K562 (cell line): ENCODE results near the gene UBE2U. TPM values are rescaled to one million over a fixed set of nuclear protein-coding genes. Genes with fewer than 3 reads are reported as not detected.

Source experiments
- ATAC-seq: fragments of 200-7000 bp; cut with Tn5 transposase; 3 replicates; pipeline ENCODE4 v1.9.1; 2020; ENCODE audit warnings: moderate library complexity
- BruUV-seq: library from RNA; stranded (reverse); fragments of 400-500 nt; replicated peaks from 2 replicates; lab custom pipeline; 2021; lab: Mats Ljungman, UMichigan
- CTCF ChIA-PET: fragments of 300-600 bp; formaldehyde crosslinking; extraction: SDS; loops from one replicate; lab custom pipeline; 2021; ENCODE audit warnings: low intra/inter-chr PET ratio; lab: Yijun Ruan, JAX
- POLR2A ChIA-PET: fragments of 300-600, 350-650 bp; sonication (Branson Sonifier 250); formaldehyde crosslinking; extraction: SDS; loops from one replicate; lab custom pipeline; 2021; ENCODE audit warnings: antibody characterized with exemption, inconsistent platforms; lab: Yijun Ruan, JAX
- DNase-seq, 4 experiments: peaks; one replicate each; pipeline versions ENCODE4 v3.0.0 to v3.0.0-alpha.2; 2011 to 2018; ENCODE audit warnings: low spot score in 3 of 4, mixed read lengths in 3 of 4; ENCODE audit errors: extremely low read depth in 1 of 4
- FAIRE-seq: peaks from 2 replicates; lab custom pipeline; 2011; peaks lifted over from hg19 to GRCh38; lab: Jason Lieb, UNC
- H2AFZ ChIP-seq: 2 replicates; pipeline ENCODE4 v1.6.0; 2011; ENCODE audit warnings: low read depth, low read length, control low read depth, inconsistent platforms
- H3K27ac ChIP-seq: fragments of 200-600 bp; 3 replicates; pipeline ENCODE4 v1.8.0; 2011; ENCODE audit warnings: low read depth, mild to moderate bottlenecking, control low read depth, inconsistent platforms, low read length, moderate library complexity, mixed read lengths; ENCODE audit errors: extremely low read depth
- H3K27me3 ChIP-seq, 2 experiments: fragments of 300-600 bp in 1 of 2; 2 replicates in 1 of 2; 3 replicates in 1 of 2; pipeline versions ENCODE4 v1.6.0 to v1.8.0; 2011; ENCODE audit warnings: inconsistent platforms in 2 of 2, low read length in 2 of 2, mild to moderate bottlenecking in 1 of 2, mixed read lengths in 1 of 2, moderate library complexity in 1 of 2; ENCODE audit not compliant: control insufficient read depth in 2 of 2, insufficient read depth in 2 of 2
- H3K36me3 ChIP-seq: fragments of 300-600 bp; 3 replicates; pipeline ENCODE4 v1.8.0; 2011; ENCODE audit warnings: mild to moderate bottlenecking, low read length, inconsistent platforms; ENCODE audit not compliant: control insufficient read depth, insufficient read depth
- H3K4me1 ChIP-seq, 2 experiments: fragments of 200-600 bp in 1 of 2; replicated peaks in 1 of 2; 2 replicates in 1 of 2; 3 replicates in 1 of 2; pipeline versions ENCODE4 v1.5.1 to v1.8.0; 2011; ENCODE audit warnings: inconsistent platforms in 2 of 2, low read length in 2 of 2, mild to moderate bottlenecking in 1 of 2, mixed read lengths in 1 of 2, moderate library complexity in 1 of 2; ENCODE audit not compliant: control insufficient read depth in 2 of 2, insufficient read depth in 2 of 2
- H3K4me2 ChIP-seq: 2 replicates; pipeline ENCODE4 v1.6.1; 2011; ENCODE audit warnings: low read length, control low read depth, inconsistent platforms, mixed read lengths; ENCODE audit not compliant: insufficient read depth
- H3K4me3 ChIP-seq: fragments of 200-600 bp; sonication (generic), shearing (Covaris generic); 2 replicates; pipeline ENCODE4 v1.5.1; 2016; ENCODE audit warnings: control low read depth, inconsistent platforms
- H3K79me2 ChIP-seq: fragments of 200-600 bp; 3 replicates; pipeline ENCODE4 v1.8.0; 2011; ENCODE audit warnings: low read length, inconsistent platforms; ENCODE audit not compliant: control insufficient read depth, insufficient read depth
- H3K9ac ChIP-seq, 2 experiments: 2 replicates each; pipeline versions ENCODE4 v1.6.0 to v1.6.1; 2011; ENCODE audit warnings: low read depth in 2 of 2, low read length in 2 of 2, control low read depth in 1 of 2, inconsistent platforms in 1 of 2, mild to moderate bottlenecking in 1 of 2, mixed read lengths in 1 of 2; ENCODE audit not compliant: insufficient read depth in 1 of 2
- H3K9me1 ChIP-seq: one replicate; pipeline ENCODE4 v1.6.0; 2011; ENCODE audit warnings: inconsistent platforms, mild to moderate bottlenecking, low read length, moderate library complexity; ENCODE audit not compliant: control insufficient read depth, insufficient read depth
- H3K9me3 ChIP-seq: replicated peaks from 2 replicates; pipeline ENCODE4 v1.5.1; 2011; ENCODE audit warnings: low read depth, low read length, inconsistent platforms; ENCODE audit not compliant: control insufficient read depth, insufficient read depth
- H4K20me1 ChIP-seq: replicated peaks from 2 replicates; pipeline ENCODE4 v1.6.1; 2011; ENCODE audit warnings: low read length, inconsistent platforms, mixed read lengths; ENCODE audit not compliant: control insufficient read depth, insufficient read depth
- CBFA2T2 ChIP-seq: fragments of 450-650 bp; conservative IDR thresholded peaks from 2 replicates; pipeline ENCODE4 v1.6.1; 2017; ENCODE audit warnings: mild to moderate bottlenecking
- DMBX1 ChIP-seq: fragments of 250-450 bp; sonication (Bioruptor Pico); IDR thresholded peaks from 2 replicates; pipeline ENCODE4 v1.8.0; 2022; ENCODE audit warnings: inconsistent platforms, mild to moderate bottlenecking, moderate library complexity, borderline replicate concordance
- EZH2 ChIP-seq: IDR thresholded peaks from 2 replicates; pipeline ENCODE4 v1.6.1; 2012; ENCODE audit warnings: low read depth, mild to moderate bottlenecking, inconsistent platforms, low read length, borderline replicate concordance
- MAFF ChIP-seq: IDR thresholded peaks from 2 replicates; pipeline ENCODE4 v1.6.1; 2012; ENCODE audit warnings: low read length, improper control_type of control experiment
- POLR2AphosphoS5 ChIP-seq: IDR thresholded peaks from 2 replicates; pipeline ENCODE4 v1.6.1; 2011; ENCODE audit warnings: mild to moderate bottlenecking, low read depth, low read length, moderate library complexity; ENCODE audit not compliant: control insufficient read depth, insufficient read depth
- PURB ChIP-seq: sonication (generic); formaldehyde crosslinking; IDR thresholded peaks from 2 replicates; pipeline ENCODE4 v1.9.0; 2021; ENCODE audit warnings: low read depth, mild to moderate bottlenecking, missing genetic modification reagents
- PYGO2 ChIP-seq: fragments of 450-650 bp; IDR thresholded peaks from 2 replicates; pipeline ENCODE4 v1.6.1; 2016; ENCODE audit warnings: mild to moderate bottlenecking, missing genetic modification characterization, moderate library complexity, missing compliant biosample characterization
- RBFOX2 ChIP-seq: fragments of 200-400 bp; formaldehyde crosslinking; IDR thresholded peaks from 2 replicates; pipeline ENCODE4 v1.6.1; 2017; ENCODE audit warnings: low read depth, mild to moderate bottlenecking, low read length, moderate library complexity
- SP2 ChIP-seq: IDR thresholded peaks from 2 replicates; pipeline ENCODE4 v1.6.1; 2011; ENCODE audit warnings: mild to moderate bottlenecking, low read depth, low read length, moderate library complexity; ENCODE audit not compliant: poor library complexity, severe bottlenecking; ENCODE audit errors: extremely low read depth
- SRSF1 ChIP-seq: fragments of 200-400 bp; formaldehyde crosslinking; IDR thresholded peaks from 2 replicates; pipeline ENCODE4 v1.6.1; 2017; ENCODE audit warnings: mild to moderate bottlenecking, low read depth, low read length, moderate library complexity
- XRCC3 ChIP-seq: fragments of 450-650 bp; IDR thresholded peaks from 2 replicates; pipeline ENCODE4 v1.6.1; 2017; ENCODE audit warnings: mild to moderate bottlenecking, moderate library complexity
- ZNF696 ChIP-seq: fragments of 250-450 bp; sonication (Bioruptor Pico); conservative IDR thresholded peaks from 2 replicates; pipeline ENCODE4 v1.4.0; 2020; ENCODE audit warnings: mild to moderate bottlenecking, moderate library complexity
- WGBS: fragments of 100-300 bp; shearing (Covaris generic); methylation state at CpG from one replicate; pipeline ENCODE4 v1.1.6; 2016; ENCODE audit warnings: low coverage, mixed read lengths; ENCODE audit not compliant: insufficient coverage; ENCODE audit errors: missing lambda C conversion rate; 5-methylcytosine and 5-hydroxymethylcytosine counted together
- in situ Hi-C: fragments of 300-500 bp; cut with MboI; formaldehyde crosslinking; loops from 4 replicates; pipeline ENCODE4 v1.15.0; 2018; ENCODE audit warnings: inconsistent platforms, mixed read lengths
- intact Hi-C: fragments of 100-400 bp; cut with micrococcal nuclease; formaldehyde crosslinking; loops from 2 replicates; pipeline ENCODE4 v1.14.2; 2022
- polyA plus RNA-seq, 8 experiments: library from polyadenylated mRNA; depleted of rRNA in 4 of 8; stranded (reverse) in 5 of 8; unstranded in 3 of 8; fragments of >200 nt; fragmentation: Nextera tagmentation in 2 of 8; fragmentation: Illumina TruSeq in 1 of 8; extraction: Ambion mirVana in 2 of 8; extraction: Trizol in 1 of 8; gene quantifications; 2 replicates each; pipeline versions ENCODE4 v1.2.1 to v1.2.3, GENCODE V29; 2011 to 2014; ENCODE audit warnings: inconsistent platforms in 1 of 8, missing spikeins in 1 of 8
- total RNA-seq, 7 experiments: library from RNA; depleted of rRNA in 6 of 7; stranded (reverse); fragments of >200 nt in 6 of 7; fragmentation: Illumina TruSeq in 2 of 7; extraction: Trizol in 2 of 7; gene quantifications; 2 replicates each; pipeline versions ENCODE4 v1.2.1 to v1.2.3, GENCODE V29; 2011 to 2021; ENCODE audit warnings: low replicate concordance in 1 of 7
- TF ChIP-seq, protein P1 (sequence below): fragments of 250-450 bp; sonication (Bioruptor Pico); IDR thresholded peaks from 2 replicates; pipeline ENCODE4 v1.4.0; 2020; ENCODE audit warnings: borderline replicate concordance

Gene UBE2U
- total and polyA plus RNA-seq, 9 of the 15 experiments (the other 6 are each of a cell fraction or from before 2014, with no cell fraction given) = not detected

DNA sequence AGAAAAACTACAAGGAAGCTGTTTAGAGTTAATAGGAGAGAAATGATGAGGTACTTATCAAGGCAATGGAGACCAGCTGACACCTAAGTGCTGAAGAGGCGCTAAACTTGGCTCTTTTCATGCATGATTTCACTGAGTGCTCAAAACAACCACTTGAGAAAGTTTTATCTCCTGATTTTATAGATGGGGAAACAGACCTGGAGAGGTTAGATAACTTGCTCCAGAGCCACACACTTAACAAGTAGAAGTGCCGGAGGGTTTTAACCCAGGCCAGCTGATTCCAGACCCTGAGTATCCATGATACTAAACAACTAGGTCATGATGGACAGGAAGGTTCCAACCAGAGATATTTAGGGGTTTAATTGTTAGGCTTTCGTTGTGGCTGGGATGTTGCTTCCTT, 25.9 kb downstream of the UBE2U start:
- POLR2A ChIA-PET = no interaction called here
- ATAC-seq = no peak
- Histone ChIP-seq H3K9ac (no peak overlapping the region), H2AFZ (no peak overlapping the region), H3K9me1 (no peaks in the 10 kb centered on the region), H3K4me2 (no peak overlapping the region), H3K4me3 (no peak overlapping the region), H3K9me3 (no peaks in the 10 kb centered on the region), H3K27ac (no peak overlapping the region), H3K4me1 (no peaks in the 10 kb centered on the region), H3K36me3 (no peaks in the 10 kb centered on the region), H4K20me1 (no peaks in the 10 kb centered on the region), H3K79me2 (no peaks in the 10 kb centered on the region), H3K27me3 (no peaks in the 10 kb centered on the region)
- 3% methylated on average over 3 of the region's 3 CpGs for WGBS
- no peak for FAIRE-seq
- CTCF ChIA-PET = no interaction called here
- intact Hi-C loops (no loop called here), in situ Hi-C loops (no loop called here)
- TF ChIP-seq PURB (CRISPR knock-in tag) (no peak), POLR2AphosphoS5 (no peak), SRSF1 (no peak), PYGO2 (tag) (no peak), RBFOX2 (no peak), EZH2 (no peak), CBFA2T2 (no peak), XRCC3 (no peak), DMBX1 (CRISPR knock-in tag) (no peak), ZNF696 (no peak), MAFF (no peak), SP2 (no peak)
- TF ChIP-seq, protein P1, sequence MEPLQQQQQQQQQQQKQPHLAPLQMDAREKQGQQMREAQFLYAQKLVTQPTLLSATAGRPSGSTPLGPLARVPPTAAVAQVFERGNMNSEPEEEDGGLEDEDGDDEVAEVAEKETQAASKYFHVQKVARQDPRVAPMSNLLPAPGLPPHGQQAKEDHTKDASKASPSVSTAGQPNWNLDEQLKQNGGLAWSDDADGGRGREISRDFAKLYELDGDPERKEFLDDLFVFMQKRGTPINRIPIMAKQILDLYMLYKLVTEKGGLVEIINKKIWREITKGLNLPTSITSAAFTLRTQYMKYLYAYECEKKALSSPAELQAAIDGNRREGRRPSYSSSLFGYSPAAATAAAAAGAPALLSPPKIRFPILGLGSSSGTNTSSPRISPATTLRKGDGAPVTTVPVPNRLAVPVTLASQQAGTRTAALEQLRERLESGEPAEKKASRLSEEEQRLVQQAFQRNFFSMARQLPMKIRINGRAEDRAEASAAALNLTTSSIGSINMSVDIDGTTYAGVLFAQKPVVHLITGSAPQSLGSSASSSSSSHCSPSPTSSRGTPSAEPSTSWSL = no peak
- no TSS peak for BruUV-seq
- no peak for DNase-seq
